Prostate gland (tissue), 2 donors: ENCODE data around the gene S1PR1. TPM values are rescaled to one million over a fixed set of nuclear protein-coding genes. Genes with fewer than 3 reads are reported as not detected.
A peak's percentile ranks its signal among the peaks of the same experiment; 100 is the strongest.

Source experiments
- DNase-seq: peaks from one replicate; pipeline ENCODE4 v3.0.0-alpha.2; 2019; ENCODE audit warnings: low spot score
- H3K27ac ChIP-seq, 2 donors: fragments of 200-600 bp; sonication (generic); 2 replicates each; pipeline ENCODE4 v1.5.1; 2017 to 2019
- H3K27me3 ChIP-seq: fragments of 200-600 bp; sonication (generic); replicated peaks from 2 replicates; pipeline ENCODE4 v1.5.1; 2019; ENCODE audit not compliant: insufficient read depth
- H3K36me3 ChIP-seq, 2 donors: fragments of 200-600 bp; sonication (generic); 1 replicate in 1 of 2; 2 replicates in 1 of 2; pipeline versions ENCODE4 v1.5.1 to v1.8.1; 2017 to 2019
- H3K4me1 ChIP-seq: fragments of 200-600 bp; sonication (generic); replicated peaks from 2 replicates; pipeline ENCODE4 v1.5.1; 2019
- H3K4me3 ChIP-seq, 2 donors: fragments of 200-600 bp; sonication (generic); 2 replicates each; pipeline ENCODE4 v1.5.1; 2017 to 2019
- H3K9me3 ChIP-seq: fragments of 200-600 bp; sonication (generic); 2 replicates; pipeline ENCODE4 v1.5.1; 2017
- POLR2A ChIP-seq: fragments of 450-650 bp; IDR thresholded peaks from one replicate; pipeline ENCODE4 v1.6.1; 2016; ENCODE audit warnings: antibody characterized with exemption, mild to moderate bottlenecking
- POLR2AphosphoS5 ChIP-seq: sonication (generic); formaldehyde crosslinking; IDR thresholded peaks from one replicate; pipeline ENCODE4 v1.6.1; 2017; ENCODE audit warnings: antibody characterized with exemption
- WGBS: methylation state at CpG from one replicate; pipeline ENCODE4 v1.1.5; 2018; 5-methylcytosine and 5-hydroxymethylcytosine counted together
- intact Hi-C: fragments of 100-400 bp; cut with DNase I; formaldehyde crosslinking; loops from one replicate; pipeline ENCODE4 v1.14.2; 2022
- total RNA-seq, 2 donors: library from RNA; depleted of rRNA; stranded (reverse); fragments of >200 nt; gene quantifications; one replicate each; pipeline ENCODE4 v1.1.0, GENCODE V29; 2016
- TF ChIP-seq, protein P1 (sequence below), 4 experiments: fragments of 200-600 bp in 2 of 4; fragments of 450-650 bp in 2 of 4; sonication (generic) in 2 of 4; IDR thresholded peaks; 1 replicate in 3 of 4; 2 replicates in 1 of 4; pipeline ENCODE4 v1.5.1; 2016 to 2019; ENCODE audit warnings: antibody characterized with exemption in 4 of 4, mild to moderate bottlenecking in 2 of 4, moderate library complexity in 2 of 4

The S1PR1 gene
- total RNA-seq, 2 donors from 2014 or later, result 9.7 to 24.2 TPM

- no peak for TF ChIP-seq POLR2AphosphoS5
- no peak for TF ChIP-seq POLR2A
- TF ChIP-seq, protein P1, sequence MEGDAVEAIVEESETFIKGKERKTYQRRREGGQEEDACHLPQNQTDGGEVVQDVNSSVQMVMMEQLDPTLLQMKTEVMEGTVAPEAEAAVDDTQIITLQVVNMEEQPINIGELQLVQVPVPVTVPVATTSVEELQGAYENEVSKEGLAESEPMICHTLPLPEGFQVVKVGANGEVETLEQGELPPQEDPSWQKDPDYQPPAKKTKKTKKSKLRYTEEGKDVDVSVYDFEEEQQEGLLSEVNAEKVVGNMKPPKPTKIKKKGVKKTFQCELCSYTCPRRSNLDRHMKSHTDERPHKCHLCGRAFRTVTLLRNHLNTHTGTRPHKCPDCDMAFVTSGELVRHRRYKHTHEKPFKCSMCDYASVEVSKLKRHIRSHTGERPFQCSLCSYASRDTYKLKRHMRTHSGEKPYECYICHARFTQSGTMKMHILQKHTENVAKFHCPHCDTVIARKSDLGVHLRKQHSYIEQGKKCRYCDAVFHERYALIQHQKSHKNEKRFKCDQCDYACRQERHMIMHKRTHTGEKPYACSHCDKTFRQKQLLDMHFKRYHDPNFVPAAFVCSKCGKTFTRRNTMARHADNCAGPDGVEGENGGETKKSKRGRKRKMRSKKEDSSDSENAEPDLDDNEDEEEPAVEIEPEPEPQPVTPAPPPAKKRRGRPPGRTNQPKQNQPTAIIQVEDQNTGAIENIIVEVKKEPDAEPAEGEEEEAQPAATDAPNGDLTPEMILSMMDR (IDR thresholded peaks at IDR 0.05), result no peak
- Histone ChIP-seq H3K27ac (no peak overlapping the region), H3K9me3 (no peaks in the 10 kb centered on the region), H3K4me3 (no peak overlapping the region), H3K36me3 (no peaks in the 10 kb centered on the region), H3K4me1 (no peaks in the 10 kb centered on the region), H3K27me3 (no peaks in the 10 kb centered on the region)
- 74% methylated on average over 4 of the region's 4 CpGs for WGBS
- intact Hi-C loops, result no loop called here
- no peak for DNase-seq
These were observed 25.2 kb downstream of the S1PR1 start for GRCh38 chr1:101262060-101262459.

- 9% methylated on average over 6 of the region's 6 CpGs for WGBS
- intact Hi-C loops, result no loop called here
These were observed 26.0 kb downstream of the S1PR1 start for GRCh38 chr1:101262630-101263348.

DNA sequence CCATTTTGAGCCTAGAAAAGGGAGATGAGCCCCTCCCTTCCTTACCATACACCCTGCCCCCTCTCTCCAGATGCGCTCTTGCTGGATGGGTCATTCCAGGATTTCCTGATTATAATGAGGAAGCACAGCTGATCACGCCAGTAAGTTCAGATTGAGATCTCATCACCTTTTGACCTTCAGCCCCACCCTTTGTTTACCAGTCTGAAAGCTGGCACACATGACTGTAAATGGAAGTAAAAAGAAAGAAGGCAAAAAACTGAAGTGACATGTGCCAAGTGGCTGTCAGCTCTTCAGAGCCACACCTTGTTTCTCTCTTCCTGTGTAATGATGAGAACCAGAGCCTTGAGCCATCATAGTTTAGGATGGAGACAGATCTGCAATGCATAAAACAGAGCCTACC, 27.9 kb downstream of the S1PR1 start:
- DNase-seq, result no peak
- H3K27me3 ChIP-seq, result no peaks in the 10 kb centered on the region
- 41% methylated on average over 2 of the region's 2 CpGs for WGBS
- no peak overlapping the region for H3K4me3 ChIP-seq
- H3K9me3 ChIP-seq, result no peaks in the 10 kb centered on the region
- H3K27ac ChIP-seq, result no peak overlapping the region
- TF ChIP-seq POLR2A (no peak), POLR2AphosphoS5 (peak; percentile 5)
- H3K4me1 ChIP-seq, result no peaks in the 10 kb centered on the region
- no peaks in the 10 kb centered on the region for H3K36me3 ChIP-seq
- intact Hi-C loops, result no loop called here

More at GRCh38 chr1:101262630-101263348, 26.0 kb downstream of the S1PR1 start:
- Histone ChIP-seq H3K36me3 (no peaks in the 10 kb centered on the region), H3K27ac (no peak overlapping the region), H3K27me3 (no peaks in the 10 kb centered on the region), H3K4me3 (no peak overlapping the region), H3K4me1 (no peaks in the 10 kb centered on the region), H3K9me3 (no peaks in the 10 kb centered on the region)
- TF ChIP-seq, protein P1 (IDR thresholded peaks at IDR 0.05), result no peak
- no peak for TF ChIP-seq POLR2A
- no peak for TF ChIP-seq POLR2AphosphoS5
- DNase-seq, result no peak

- Histone ChIP-seq H3K27me3 (no peaks in the 10 kb centered on the region), H3K4me3 (no peak overlapping the region), H3K9me3 (no peaks in the 10 kb centered on the region), H3K4me1 (no peaks in the 10 kb centered on the region), H3K36me3 (no peaks in the 10 kb centered on the region), H3K27ac (no peak overlapping the region)
- 94% methylated on average over 2 of the region's 2 CpGs for WGBS
- intact Hi-C loops, result no loop called here
- no peak for DNase-seq
- no peak for TF ChIP-seq POLR2A
- TF ChIP-seq, protein P1 (IDR thresholded peaks at IDR 0.05), result no peak
- TF ChIP-seq POLR2AphosphoS5, result no peak
These were observed 28.9 kb downstream of the S1PR1 start for GRCh38 chr1:101265684-101266083.

GRCh38 chr1:101267082-101267481, 30.3 kb downstream of the S1PR1 start:
- no peaks in the 10 kb centered on the region for H3K9me3 ChIP-seq
- H3K36me3 ChIP-seq, result no peaks in the 10 kb centered on the region
- intact Hi-C loops, result no loop called here
- H3K27me3 ChIP-seq, result no peaks in the 10 kb centered on the region
- no peak overlapping the region for H3K4me3 ChIP-seq
- no peak for TF ChIP-seq POLR2A
- TF ChIP-seq, protein P1 (IDR thresholded peaks at IDR 0.05), result no peak
- TF ChIP-seq POLR2AphosphoS5, result no peak
- H3K27ac ChIP-seq, result no peak overlapping the region
- WGBS, result 66% methylated on average over 2 of the region's 2 CpGs
- H3K4me1 ChIP-seq, result no peaks in the 10 kb centered on the region
- DNase-seq, result no peak
